DND-41 (cell line): ENCODE measurements around the gene GPC6.
"Not testable (repeated sequence)": the region's sequence is repeated elsewhere in the genome, so short reads cannot be mapped to it uniquely, and the experiment has no call there.

Experiments
- ATAC-seq: fragments of 200-7000 bp; cut with Tn5 transposase; 3 replicates; pipeline ENCODE4 v1.9.1; 2021; ENCODE audit warnings: low read depth; ENCODE audit not compliant: insufficient read depth
- DNase-seq: peaks from one replicate; pipeline ENCODE4 v3.0.0-alpha.2; 2020
- H2AFZ ChIP-seq: 2 replicates; pipeline ENCODE4 v1.6.0; 2012; ENCODE audit warnings: low read depth, low read length
- H3K27ac ChIP-seq: 2 replicates; pipeline ENCODE4 v1.5.1; 2012; ENCODE audit warnings: low read length, inconsistent platforms
- H3K27me3 ChIP-seq: fragments of 200-600 bp; sonication (generic); 2 replicates; pipeline ENCODE4 v1.6.0; 2012; ENCODE audit warnings: low read length, mild to moderate bottlenecking, inconsistent platforms; ENCODE audit not compliant: insufficient read depth, poor library complexity
- H3K36me3 ChIP-seq: 2 replicates; pipeline ENCODE4 v1.5.1; 2012; ENCODE audit warnings: low read length, inconsistent platforms; ENCODE audit not compliant: insufficient read depth
- H3K4me1 ChIP-seq: 2 replicates; pipeline ENCODE4 v1.5.1; 2012; ENCODE audit warnings: mild to moderate bottlenecking, low read length; ENCODE audit not compliant: insufficient read depth
- H3K4me2 ChIP-seq: 2 replicates; pipeline ENCODE4 v1.6.0; 2012; ENCODE audit warnings: mild to moderate bottlenecking, moderate library complexity, low read length, inconsistent platforms; ENCODE audit not compliant: insufficient read depth
- H3K4me3 ChIP-seq, 2 experiments: fragments of 200-600 bp in 1 of 2; shearing (Covaris generic) in 1 of 2; 2 replicates each; pipeline ENCODE4 v1.5.1; 2012 to 2016; ENCODE audit warnings: inconsistent platforms in 2 of 2, low read length in 2 of 2, mild to moderate bottlenecking in 2 of 2, low read depth in 1 of 2, moderate library complexity in 1 of 2
- H3K79me2 ChIP-seq: 2 replicates; pipeline ENCODE4 v1.6.0; 2012; ENCODE audit warnings: low read length, inconsistent platforms; ENCODE audit not compliant: insufficient read depth
- H3K9ac ChIP-seq: 2 replicates; pipeline ENCODE4 v1.6.0; 2012; ENCODE audit warnings: low read depth, mild to moderate bottlenecking, inconsistent platforms, low read length, moderate library complexity
- H3K9me3 ChIP-seq: 2 replicates; pipeline ENCODE4 v1.5.1; 2012; ENCODE audit warnings: low read length, moderate library complexity, mild to moderate bottlenecking, inconsistent platforms; ENCODE audit not compliant: insufficient read depth, severe bottlenecking
- H4K20me1 ChIP-seq: 2 replicates; pipeline ENCODE4 v1.6.0; 2012; ENCODE audit warnings: low read length; ENCODE audit not compliant: insufficient read depth
- CTCF ChIP-seq: IDR thresholded peaks from 2 replicates; pipeline ENCODE4 v1.5.1; 2012; ENCODE audit warnings: borderline replicate concordance, low read length, moderate library complexity, mild to moderate bottlenecking; ENCODE audit not compliant: poor library complexity, severe bottlenecking; ENCODE audit errors: extremely low read depth
- EZH2 ChIP-seq: IDR thresholded peaks from 3 replicates; pipeline ENCODE4 v1.6.1; 2012; ENCODE audit warnings: borderline replicate concordance, low read depth, mild to moderate bottlenecking, moderate library complexity, low read length, inconsistent platforms; ENCODE audit not compliant: severe bottlenecking

Gene GPC6

GRCh38 chr13:93201992-93202558, 24.5 kb upstream of the GPC6 start:
- H3K27ac ChIP-seq: no peak overlapping the region
- H3K79me2 ChIP-seq: no peaks in the 10 kb centered on the region
- no peak overlapping the region for H2AFZ ChIP-seq
- H3K4me1 ChIP-seq: no peaks in the 10 kb centered on the region
- TF ChIP-seq CTCF (no peak), EZH2 (no peak)
- no peaks in the 10 kb centered on the region for H3K27me3 ChIP-seq
- no peaks in the 10 kb centered on the region for H4K20me1 ChIP-seq
- ATAC-seq (no peak), DNase-seq (no peak)
- H3K9me3 ChIP-seq: no peaks in the 10 kb centered on the region
- no peak overlapping the region for H3K4me3 ChIP-seq
- H3K36me3 ChIP-seq: no peaks in the 10 kb centered on the region
- H3K4me2 ChIP-seq: no peak overlapping the region
- no peak overlapping the region for H3K9ac ChIP-seq

- H3K4me1 ChIP-seq, H3K4me2 ChIP-seq, H3K27ac ChIP-seq, H2AFZ ChIP-seq, H4K20me1 ChIP-seq, ATAC-seq, H3K27me3 ChIP-seq, H3K9me3 ChIP-seq, DNase-seq, H3K36me3 ChIP-seq, H3K9ac ChIP-seq, H3K4me3 ChIP-seq, H3K79me2 ChIP-seq: not testable (repeated sequence)
Measured at GRCh38 chr13:93206778-93207392, 19.7 kb upstream of the GPC6 start.

- no peaks in the 10 kb centered on the region for H3K4me1 ChIP-seq
- no peak overlapping the region for H3K9ac ChIP-seq
- no peaks in the 10 kb centered on the region for H3K9me3 ChIP-seq
- TF ChIP-seq EZH2 (no peak), CTCF (no peak)
- no peak for DNase-seq
- H3K4me2 ChIP-seq: no peak overlapping the region
- H3K79me2 ChIP-seq: no peaks in the 10 kb centered on the region
- H3K27me3 ChIP-seq: no peaks in the 10 kb centered on the region
- no peak overlapping the region for H3K4me3 ChIP-seq
- H4K20me1 ChIP-seq: no peaks in the 10 kb centered on the region
- no peak overlapping the region for H3K27ac ChIP-seq
- H3K36me3 ChIP-seq: no peaks in the 10 kb centered on the region
- H2AFZ ChIP-seq: no peak overlapping the region
- no peak for ATAC-seq
Measured at GRCh38 chr13:93216122-93216521, 10.5 kb upstream of the GPC6 start.

GRCh38 chr13:93217721-93218261, 8.8 kb upstream of the GPC6 start:
- Histone ChIP-seq H4K20me1 (no peaks in the 10 kb centered on the region), H3K4me1 (no peaks in the 10 kb centered on the region), H3K4me2 (no peak overlapping the region), H3K27me3 (no peaks in the 10 kb centered on the region), H3K9me3 (no peaks in the 10 kb centered on the region), H3K79me2 (no peaks in the 10 kb centered on the region), H3K9ac (no peak overlapping the region), H3K36me3 (no peaks in the 10 kb centered on the region), H2AFZ (no peak overlapping the region), H3K27ac (no peak overlapping the region), H3K4me3 (no peak overlapping the region)
- no peak for ATAC-seq
- no peak for DNase-seq
- TF ChIP-seq EZH2: no peak
- no peak for TF ChIP-seq CTCF
